DOHH2 (cell line): ENCODE data around the gene HDAC4.

Experiments
- H3F3A ChIP-seq: fragments of 200-600 bp; sonication (generic), shearing (Covaris generic); 2 replicates; pipeline ENCODE4 v1.6.0; 2016; ENCODE audit warnings: antibody characterized with exemption, mild to moderate bottlenecking; ENCODE audit not compliant: control insufficient read depth, insufficient read depth
- H3K27ac ChIP-seq: fragments of 200-600 bp; sonication (generic); 2 replicates; pipeline ENCODE4 v1.5.1; 2014; ENCODE audit warnings: low read depth, mild to moderate bottlenecking, low read length, moderate library complexity
- H3K27me3 ChIP-seq: fragments of 200-600 bp; sonication (generic); 2 replicates; pipeline ENCODE4 v1.6.1; 2014; ENCODE audit warnings: mild to moderate bottlenecking, low read length, mixed read lengths; ENCODE audit not compliant: control insufficient read depth
- H3K36me3 ChIP-seq: fragments of 200-600 bp; sonication (generic); 2 replicates; pipeline ENCODE4 v1.6.1; 2014; ENCODE audit warnings: mild to moderate bottlenecking, low read length, moderate library complexity, mixed read lengths; ENCODE audit not compliant: control insufficient read depth
- H3K4me1 ChIP-seq: fragments of 200-600 bp; sonication (generic); 2 replicates; pipeline ENCODE4 v1.6.1; 2014; ENCODE audit warnings: mild to moderate bottlenecking, low read length, mixed read lengths; ENCODE audit not compliant: control insufficient read depth
- H3K4me2 ChIP-seq: fragments of 200-600 bp; sonication (generic); 2 replicates; pipeline ENCODE4 v1.6.0; 2014; ENCODE audit warnings: mild to moderate bottlenecking, low read length, moderate library complexity
- H3K4me3 ChIP-seq: fragments of 200-600 bp; sonication (generic); 2 replicates; pipeline ENCODE4 v1.5.1; 2014; ENCODE audit warnings: mild to moderate bottlenecking, low read length, mixed read lengths
- H3K79me2 ChIP-seq: fragments of 200-600 bp; sonication (generic); 2 replicates; pipeline ENCODE4 v1.6.1; 2014; ENCODE audit warnings: mild to moderate bottlenecking, low read length, mixed read lengths; ENCODE audit not compliant: control insufficient read depth
- H3K9me2 ChIP-seq: fragments of 200-600 bp; sonication (generic); replicated peaks from 2 replicates; pipeline ENCODE4 v1.6.1; 2014; ENCODE audit warnings: mild to moderate bottlenecking, low read length, mixed read lengths; ENCODE audit not compliant: control insufficient read depth
- H3K9me3 ChIP-seq: fragments of 200-600 bp; sonication (generic); 2 replicates; pipeline ENCODE4 v1.6.1; 2014; ENCODE audit warnings: antibody characterized with exemption, low read length, mixed read lengths; ENCODE audit not compliant: control insufficient read depth, insufficient read depth
- H4K20me1 ChIP-seq: fragments of 200-600 bp; sonication (generic); 2 replicates; pipeline ENCODE4 v1.6.0; 2014; ENCODE audit warnings: low read depth, mild to moderate bottlenecking, antibody characterized with exemption, low read length, moderate library complexity; ENCODE audit not compliant: control insufficient read depth, insufficient read depth
- CTCF ChIP-seq: fragments of 200-600 bp; sonication (generic); IDR thresholded peaks from one replicate; pipeline ENCODE4 v1.5.1; 2014; ENCODE audit warnings: antibody characterized with exemption, mild to moderate bottlenecking, low read depth, low read length; ENCODE audit not compliant: poor library complexity, severe bottlenecking
- EZH2phosphoT487 ChIP-seq: fragments of 200-600 bp; sonication (generic); IDR thresholded peaks from 2 replicates; pipeline ENCODE4 v1.6.1; 2017; ENCODE audit warnings: borderline replicate concordance, mild to moderate bottlenecking, antibody characterized with exemption, low read length, moderate library complexity, mixed read lengths

HDAC4 gene

GRCh38 chr2:239208465-239209180, 192.2 kb downstream of the HDAC4 start:
- Histone ChIP-seq H3K4me3 (no peak overlapping the region), H3K27me3 (no peaks in the 10 kb centered on the region), H3K79me2 (no peaks in the 10 kb centered on the region), H3K4me1 (no peaks in the 10 kb centered on the region), H4K20me1 (0 out of 2 replicates have a peak, but pooled peaks cover 8% of the 10 kb centered on the region), H3K9me2 (no peaks in the 10 kb centered on the region), H3K9me3 (no peaks in the 10 kb centered on the region), H3K27ac (no peak overlapping the region), H3K36me3 (no peaks in the 10 kb centered on the region), H3K4me2 (no peak overlapping the region), H3F3A (no peaks in the 10 kb centered on the region)
- no peak for TF ChIP-seq EZH2phosphoT487
- TF ChIP-seq CTCF = no peak

GRCh38 chr2:239206851-239207250, 194.0 kb downstream of the HDAC4 start:
- Histone ChIP-seq H3F3A (no peaks in the 10 kb centered on the region), H3K9me2 (no peaks in the 10 kb centered on the region), H3K4me2 (no peak overlapping the region), H3K27me3 (no peaks in the 10 kb centered on the region), H3K79me2 (no peaks in the 10 kb centered on the region), H3K4me3 (no peak overlapping the region), H3K36me3 (no peaks in the 10 kb centered on the region), H3K9me3 (no peaks in the 10 kb centered on the region), H3K27ac (no peak overlapping the region), H4K20me1 (0 out of 2 replicates have a peak, but pooled peaks cover 8% of the 10 kb centered on the region), H3K4me1 (no peaks in the 10 kb centered on the region)
- TF ChIP-seq EZH2phosphoT487 = no peak
- no peak for TF ChIP-seq CTCF

GRCh38 chr2:239206042-239206441, 194.8 kb downstream of the HDAC4 start:
- Histone ChIP-seq H3K4me3 (no peak overlapping the region), H3K27ac (no peak overlapping the region), H3K9me3 (no peaks in the 10 kb centered on the region), H3K9me2 (no peaks in the 10 kb centered on the region), H3K27me3 (no peaks in the 10 kb centered on the region), H4K20me1 (0 out of 2 replicates have a peak, but pooled peaks cover 4% of the 10 kb centered on the region), H3F3A (no peaks in the 10 kb centered on the region), H3K36me3 (no peaks in the 10 kb centered on the region), H3K4me2 (no peak overlapping the region), H3K79me2 (no peaks in the 10 kb centered on the region), H3K4me1 (no peaks in the 10 kb centered on the region)
- TF ChIP-seq CTCF (no peak), EZH2phosphoT487 (no peak)
